MM.1S (cell line): Measurements from ENCODE around the gene EML1.
"Not testable (repeated sequence)": the region's sequence is repeated elsewhere in the genome, so short reads cannot be mapped to it uniquely, and the experiment has no call there.

ENCODE experiments used
- DNase-seq: peaks from one replicate; pipeline ENCODE4 v3.0.0-alpha.2; 2015
- H2AFZ ChIP-seq: fragments of 300-600 bp; sonication (generic); 2 replicates; pipeline ENCODE4 v1.6.0; 2016; ENCODE audit warnings: antibody characterized with exemption, low read length
- H3F3A ChIP-seq: fragments of 300-600 bp; sonication (generic); 2 replicates; pipeline ENCODE4 v1.6.1; 2016; ENCODE audit warnings: mild to moderate bottlenecking, antibody characterized with exemption, low read length, moderate library complexity, mixed read lengths; ENCODE audit not compliant: insufficient read depth
- H3K27ac ChIP-seq: fragments of 300-600 bp; sonication (generic); 2 replicates; pipeline ENCODE4 v1.5.1; 2016; ENCODE audit warnings: mild to moderate bottlenecking, low read length
- H3K27me3 ChIP-seq: fragments of 300-600 bp; sonication (generic); replicated peaks from 2 replicates; pipeline ENCODE4 v1.6.0; 2016; ENCODE audit warnings: low read length; ENCODE audit not compliant: insufficient read depth
- H3K36me3 ChIP-seq: fragments of 300-600 bp; sonication (generic); replicated peaks from 2 replicates; pipeline ENCODE4 v1.6.1; 2016; ENCODE audit warnings: mild to moderate bottlenecking, low read length, mixed read lengths; ENCODE audit not compliant: insufficient read depth
- H3K4me1 ChIP-seq: fragments of 300-600 bp; sonication (generic); 2 replicates; pipeline ENCODE4 v1.6.1; 2016; ENCODE audit warnings: low read length, mixed read lengths
- H3K4me2 ChIP-seq: fragments of 300-600 bp; sonication (generic); 2 replicates; pipeline ENCODE4 v1.6.0; 2016; ENCODE audit warnings: low read depth, low read length
- H3K4me3 ChIP-seq: fragments of 300-600 bp; sonication (generic); 2 replicates; pipeline ENCODE4 v1.5.1; 2016; ENCODE audit warnings: low read length, mixed read lengths
- H3K79me2 ChIP-seq: fragments of 300-600 bp; sonication (generic); 2 replicates; pipeline ENCODE4 v1.6.1; 2016; ENCODE audit warnings: mixed run types, low read length, mixed read lengths
- H3K9ac ChIP-seq: fragments of 300-600 bp; sonication (generic); 2 replicates; pipeline ENCODE4 v1.6.1; 2016; ENCODE audit warnings: low read length, mixed read lengths
- H3K9me2 ChIP-seq: fragments of 300-600 bp; sonication (generic); replicated peaks from 2 replicates; pipeline ENCODE4 v1.6.1; 2016; ENCODE audit warnings: mild to moderate bottlenecking, low read length, mixed read lengths; ENCODE audit not compliant: insufficient read depth
- H3K9me3 ChIP-seq: fragments of 300-600 bp; sonication (generic); replicated peaks from 2 replicates; pipeline ENCODE4 v1.6.1; 2016; ENCODE audit warnings: mild to moderate bottlenecking, low read length, mixed read lengths; ENCODE audit not compliant: insufficient read depth
- H4K20me1 ChIP-seq: fragments of 300-600 bp; sonication (generic); 2 replicates; pipeline ENCODE4 v1.6.1; 2016; ENCODE audit warnings: mild to moderate bottlenecking, low read length, moderate library complexity, mixed read lengths; ENCODE audit not compliant: insufficient read depth
- CTCF ChIP-seq: fragments of 300-600 bp; sonication (generic); IDR thresholded peaks from 2 replicates; pipeline ENCODE4 v1.5.1; 2016; ENCODE audit warnings: antibody characterized with exemption, low read length, mixed read lengths
- EZH2 ChIP-seq: fragments of 300-600 bp; sonication (generic); optimal IDR thresholded peaks from 2 replicates; pipeline ENCODE3; 2017; ENCODE audit warnings: low read depth, mild to moderate bottlenecking, antibody characterized with exemption, low read length, mixed read lengths
- EZH2phosphoT487 ChIP-seq: fragments of 300-600 bp; sonication (generic); IDR thresholded peaks from 2 replicates; pipeline ENCODE4 v1.6.1; 2018; ENCODE audit warnings: antibody characterized with exemption, low read length

The EML1 gene

GRCh38 chr14:99947695-99948094 is 154.5 kb downstream of the EML1 start:
- TF ChIP-seq EZH2 (no peak), CTCF (no peak), EZH2phosphoT487 (no peak)
- Histone ChIP-seq H3K36me3 (no peaks in the 10 kb centered on the region), H3K9me2 (no peaks in the 10 kb centered on the region), H3K9me3 (no peaks in the 10 kb centered on the region), H3F3A (peaks cover 5% of the 10 kb centered on the region), H4K20me1 (no peaks in the 10 kb centered on the region), H3K4me1 (peaks cover 7% of the 10 kb centered on the region; the same call in 1 of the 2 replicates), H3K4me2 (no peak overlapping the region), H3K27ac (no peak overlapping the region), H3K4me3 (no peak overlapping the region), H3K27me3 (no peaks in the 10 kb centered on the region), H3K9ac (no peak overlapping the region), H2AFZ (no peak overlapping the region), H3K79me2 (no peaks in the 10 kb centered on the region)
- DNase-seq: no peak

GRCh38 chr14:99949011-99949732 is 156.0 kb downstream of the EML1 start:
- H2AFZ ChIP-seq, H3K4me3 ChIP-seq, H3K4me2 ChIP-seq, DNase-seq, H3K9ac ChIP-seq, H3F3A ChIP-seq, H4K20me1 ChIP-seq, H3K36me3 ChIP-seq, H3K27ac ChIP-seq, H3K9me2 ChIP-seq, H3K79me2 ChIP-seq, H3K27me3 ChIP-seq, H3K4me1 ChIP-seq, H3K9me3 ChIP-seq: not testable (repeated sequence)

GRCh38 chr14:99950181-99950580 is 157.0 kb downstream of the EML1 start:
- H3K36me3 ChIP-seq: no peaks in the 10 kb centered on the region
- DNase-seq: no peak
- no peak overlapping the region for H3K4me3 ChIP-seq
- no peaks in the 10 kb centered on the region for H3K9me3 ChIP-seq
- no peak overlapping the region for H3K4me2 ChIP-seq
- H3K9me2 ChIP-seq: no peaks in the 10 kb centered on the region
- H4K20me1 ChIP-seq: no peaks in the 10 kb centered on the region
- no peak overlapping the region for H2AFZ ChIP-seq
- H3K27ac ChIP-seq: no peak overlapping the region
- peaks cover 5% of the 10 kb centered on the region for H3F3A ChIP-seq
- H3K9ac ChIP-seq: no peak overlapping the region
- no peak for TF ChIP-seq EZH2
- no peak for TF ChIP-seq EZH2phosphoT487
- no peak for TF ChIP-seq CTCF
- peaks cover 7% of the 10 kb centered on the region; the same call in 1 of the 2 replicates for H3K4me1 ChIP-seq
- no peaks in the 10 kb centered on the region for H3K79me2 ChIP-seq
- no peaks in the 10 kb centered on the region for H3K27me3 ChIP-seq

GRCh38 chr14:99951085-99951484 is 157.9 kb downstream of the EML1 start:
- H3K4me1 ChIP-seq: peaks cover 7% of the 10 kb centered on the region; the same call in 1 of the 2 replicates
- H3K79me2 ChIP-seq: no peaks in the 10 kb centered on the region
- H3K4me3 ChIP-seq: no peak overlapping the region
- no peaks in the 10 kb centered on the region for H4K20me1 ChIP-seq
- H3F3A ChIP-seq: peaks cover 4% of the 10 kb centered on the region
- H3K9ac ChIP-seq: no peak overlapping the region
- H3K27ac ChIP-seq: no peak overlapping the region
- no peak overlapping the region for H2AFZ ChIP-seq
- no peak for DNase-seq
- H3K9me3 ChIP-seq: no peaks in the 10 kb centered on the region
- TF ChIP-seq EZH2phosphoT487 (no peak), CTCF (no peak), EZH2 (no peak)
- H3K36me3 ChIP-seq: no peaks in the 10 kb centered on the region
- H3K4me2 ChIP-seq: no peak overlapping the region
- no peaks in the 10 kb centered on the region for H3K9me2 ChIP-seq
- no peaks in the 10 kb centered on the region for H3K27me3 ChIP-seq
